ENCODE results near the gene INCA1.

The INCA1 gene

DNA sequence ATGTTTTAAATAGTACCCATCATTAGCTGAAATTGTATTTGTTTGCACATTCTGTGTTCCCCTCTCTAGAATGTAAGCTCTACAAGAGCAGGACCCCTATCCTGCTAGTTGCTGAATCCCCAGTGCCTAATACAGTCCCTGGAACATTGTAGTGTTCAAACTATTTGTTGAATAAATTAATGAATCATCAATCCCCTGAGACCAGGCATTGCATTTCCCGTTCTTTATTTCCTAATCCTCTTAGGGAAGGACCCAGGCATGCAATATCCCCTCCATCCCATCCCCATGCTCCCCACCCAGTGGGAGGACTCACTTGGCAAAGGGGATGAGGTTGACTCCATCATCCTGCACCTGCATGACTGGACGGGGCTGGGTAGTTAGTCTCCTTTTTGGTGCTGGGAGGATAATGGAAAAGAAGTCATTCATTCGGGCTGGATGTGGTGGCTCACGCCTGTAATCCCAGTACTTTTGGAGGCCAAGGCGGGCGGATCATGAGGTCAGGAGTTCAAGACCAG lies 3.2 kb downstream of the INCA1 start:
- TF ChIP-seq SUZ12 (IDR thresholded peaks at IDR 0.05; ENCODE audit: extremely low read depth, insufficient read depth, insufficient read length) = no peak
- no peak for TF ChIP-seq ZNF274 (IDR thresholded peaks at IDR 0.05; ENCODE audit: low read depth, low read length)
- no peak for TF ChIP-seq YY1 (IDR thresholded peaks at IDR 0.05; ENCODE audit: insufficient read depth, insufficient read length)
- no peaks in the 10 kb centered on the region for H3K9me3 ChIP-seq (ENCODE audit: insufficient read depth, low read length)
- DNase-seq (ENCODE audit: low read depth, low spot score) = no peak
- H3K9ac ChIP-seq (ENCODE audit: insufficient read length, low read depth) = no peak overlapping the region
- H3K4me3 ChIP-seq (ENCODE audit: insufficient read length, low read depth) = no peak overlapping the region
- H3K27me3 ChIP-seq (ENCODE audit: insufficient read depth, insufficient read length) = no peaks in the 10 kb centered on the region
- H3K4me1 ChIP-seq (ENCODE audit: insufficient read depth, insufficient read length) = peaks cover 4% of the 10 kb centered on the region
- peaks cover 4% of the 10 kb centered on the region for H3K36me3 ChIP-seq (ENCODE audit: insufficient read depth, insufficient read length, low read length)

DNA sequence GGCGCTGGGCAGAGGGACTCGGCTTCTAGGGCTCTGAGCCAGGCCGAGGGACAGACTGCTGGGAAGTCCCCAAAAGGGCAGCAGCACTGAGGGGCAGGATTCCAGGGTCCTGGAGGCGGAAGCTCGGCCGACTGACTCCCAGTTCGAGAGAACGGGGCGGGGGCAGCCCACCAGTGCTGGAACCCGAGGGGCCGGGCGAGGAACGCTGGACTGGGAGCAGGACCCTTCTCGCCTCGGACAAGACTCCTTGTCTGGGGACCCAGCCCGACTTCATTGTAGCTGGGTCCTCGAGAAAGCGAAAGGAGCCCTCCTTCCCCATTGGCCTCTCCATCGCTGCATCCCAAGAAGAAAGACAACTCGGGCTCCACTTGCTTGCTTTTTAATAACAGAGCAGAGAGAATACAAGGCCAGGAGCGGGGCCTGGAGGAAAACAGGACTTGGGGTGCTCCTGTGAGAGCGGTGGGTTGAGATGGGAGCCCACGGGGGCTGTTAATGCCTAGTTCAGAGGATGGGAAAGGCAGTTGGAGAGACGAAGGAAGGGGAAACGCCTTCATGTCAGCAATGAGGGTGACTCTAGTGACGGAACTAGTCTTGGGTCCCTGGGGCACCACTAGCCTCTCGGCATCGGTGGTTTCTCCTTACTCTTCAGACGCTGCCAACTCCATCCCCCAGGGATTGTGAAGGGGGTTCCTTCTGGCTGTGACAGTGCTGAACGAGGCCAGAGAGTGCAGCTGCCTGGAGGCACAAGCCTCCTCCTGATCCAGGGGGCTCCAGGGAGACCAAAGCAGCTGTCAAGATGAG lies 9.4 kb downstream of the INCA1 start:
- Histone ChIP-seq H3K36me3 (ENCODE audit: insufficient read depth, insufficient read length, low read length) (peaks cover 4% of the 10 kb centered on the region), H3K4me3 (ENCODE audit: insufficient read length, low read depth) (peak overlapping the region; percentile 85), H3K4me1 (ENCODE audit: insufficient read depth, insufficient read length) (peaks cover 4% of the 10 kb centered on the region), H3K9me3 (ENCODE audit: insufficient read depth, low read length) (no peaks in the 10 kb centered on the region), H3K27me3 (ENCODE audit: insufficient read depth, insufficient read length) (no peaks in the 10 kb centered on the region), H3K9ac (ENCODE audit: insufficient read length, low read depth) (peak overlapping the region; percentile 90)
- no peak for DNase-seq (ENCODE audit: low read depth, low spot score)
- TF ChIP-seq ZNF274 (IDR thresholded peaks at IDR 0.05; ENCODE audit: low read depth, low read length) = no peak
- no peak for TF ChIP-seq SUZ12 (IDR thresholded peaks at IDR 0.05; ENCODE audit: extremely low read depth, insufficient read depth, insufficient read length)
- TF ChIP-seq YY1 (IDR thresholded peaks at IDR 0.05; ENCODE audit: insufficient read depth, insufficient read length) = no peak

DNA sequence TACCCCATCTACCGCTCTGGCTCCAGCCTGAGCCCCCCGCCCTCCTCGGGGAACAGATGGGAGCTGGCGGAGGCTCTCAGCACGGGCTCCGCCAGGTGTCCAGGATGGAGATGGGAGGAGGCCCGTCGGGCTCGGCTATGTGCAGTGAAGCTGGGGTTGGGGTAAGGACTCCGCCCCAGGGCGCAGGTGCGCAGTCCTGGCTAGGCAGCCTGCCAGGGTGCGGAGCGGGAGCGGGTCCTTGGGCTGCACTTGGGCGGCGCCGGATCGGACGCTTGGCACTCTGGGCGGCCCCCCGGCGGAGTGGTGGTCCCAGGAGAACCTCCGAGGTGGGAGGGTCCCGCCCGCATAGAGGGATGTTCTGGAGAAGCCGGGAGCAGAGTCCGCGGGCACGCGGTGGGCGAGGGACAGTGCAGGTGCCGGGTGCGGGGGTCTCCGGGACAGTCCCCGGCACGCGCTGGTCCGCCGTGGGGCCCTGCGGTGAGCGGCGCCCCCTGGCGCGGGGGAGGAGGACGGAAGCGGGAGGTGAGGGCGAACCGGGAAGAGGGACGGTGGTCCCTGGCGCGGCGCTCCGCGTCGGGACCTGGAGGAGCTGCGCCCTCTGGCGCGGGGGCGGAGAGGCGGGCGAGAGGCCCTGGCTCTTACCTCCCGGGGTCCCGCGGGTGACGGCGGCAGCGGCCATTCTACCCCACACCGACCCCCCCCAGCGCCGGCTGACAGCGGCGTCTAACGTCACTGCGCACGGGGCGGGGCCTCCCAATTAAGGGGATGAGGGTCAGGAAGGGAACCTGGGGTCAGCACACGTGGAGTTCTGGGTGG lies 10.2 kb downstream of the INCA1 start, which contains the start of gene CAMTA2:
TSS of gene CAMTA2 (minus strand) at position 725 of the 816 bp plus-strand sequence. CDS start 1,453 bp downstream, outside the sequence.
- TF ChIP-seq YY1 (IDR thresholded peaks at IDR 0.05; ENCODE audit: insufficient read depth, insufficient read length) (no peak), ZNF274 (IDR thresholded peaks at IDR 0.05; ENCODE audit: low read depth, low read length) (no peak), SUZ12 (IDR thresholded peaks at IDR 0.05; ENCODE audit: extremely low read depth, insufficient read depth, insufficient read length) (no peak)
- no peaks in the 10 kb centered on the region for H3K27me3 ChIP-seq (ENCODE audit: insufficient read depth, insufficient read length)
- DNase-seq (ENCODE audit: low read depth, low spot score) = no peak
- peaks cover 11% of the 10 kb centered on the region for H3K36me3 ChIP-seq (ENCODE audit: insufficient read depth, insufficient read length, low read length)
- H3K4me3 ChIP-seq (ENCODE audit: insufficient read length, low read depth) = peak within 1 kb of the TSS; percentile 85
- peaks cover 4% of the 10 kb centered on the region for H3K4me1 ChIP-seq (ENCODE audit: insufficient read depth, insufficient read length)
- H3K9me3 ChIP-seq (ENCODE audit: insufficient read depth, low read length) = no peaks in the 10 kb centered on the region
- peak within 1 kb of the TSS; percentile 90 for H3K9ac ChIP-seq (ENCODE audit: insufficient read length, low read depth)

DNA sequence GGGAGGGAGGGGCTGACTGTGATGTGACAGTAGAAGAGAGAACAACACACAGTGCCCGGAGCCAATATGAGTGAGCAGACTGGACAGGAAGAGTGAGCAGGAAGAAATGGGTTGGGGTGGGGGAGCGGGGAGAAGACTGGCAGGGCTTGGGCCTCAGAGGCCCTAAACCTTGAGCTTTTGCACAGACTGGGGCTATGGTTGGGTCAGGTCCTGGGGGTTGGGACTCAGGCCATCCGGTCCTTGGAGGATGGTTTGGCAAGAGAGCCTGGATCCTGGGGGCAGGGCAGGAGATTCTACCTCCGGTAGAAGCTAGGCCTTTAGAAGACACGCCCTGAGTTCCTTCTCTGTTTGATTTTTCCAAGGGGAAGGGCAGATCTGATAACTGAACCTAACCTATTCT lies 10.9 kb downstream of the INCA1 start:
- no peaks in the 10 kb centered on the region for H3K9me3 ChIP-seq (ENCODE audit: insufficient read depth, low read length)
- peaks cover 4% of the 10 kb centered on the region for H3K4me1 ChIP-seq (ENCODE audit: insufficient read depth, insufficient read length)
- TF ChIP-seq ZNF274 (IDR thresholded peaks at IDR 0.05; ENCODE audit: low read depth, low read length) = no peak
- no peak for TF ChIP-seq SUZ12 (IDR thresholded peaks at IDR 0.05; ENCODE audit: extremely low read depth, insufficient read depth, insufficient read length)
- no peak for TF ChIP-seq YY1 (IDR thresholded peaks at IDR 0.05; ENCODE audit: insufficient read depth, insufficient read length)
- no peaks in the 10 kb centered on the region for H3K27me3 ChIP-seq (ENCODE audit: insufficient read depth, insufficient read length)
- H3K36me3 ChIP-seq (ENCODE audit: insufficient read depth, insufficient read length, low read length) = peaks cover 14% of the 10 kb centered on the region
- peak overlapping the region; percentile 85 for H3K4me3 ChIP-seq (ENCODE audit: insufficient read length, low read depth)
- DNase-seq (ENCODE audit: low read depth, low spot score) = no peak
- peak overlapping the region; percentile 90 for H3K9ac ChIP-seq (ENCODE audit: insufficient read length, low read depth)

DNA sequence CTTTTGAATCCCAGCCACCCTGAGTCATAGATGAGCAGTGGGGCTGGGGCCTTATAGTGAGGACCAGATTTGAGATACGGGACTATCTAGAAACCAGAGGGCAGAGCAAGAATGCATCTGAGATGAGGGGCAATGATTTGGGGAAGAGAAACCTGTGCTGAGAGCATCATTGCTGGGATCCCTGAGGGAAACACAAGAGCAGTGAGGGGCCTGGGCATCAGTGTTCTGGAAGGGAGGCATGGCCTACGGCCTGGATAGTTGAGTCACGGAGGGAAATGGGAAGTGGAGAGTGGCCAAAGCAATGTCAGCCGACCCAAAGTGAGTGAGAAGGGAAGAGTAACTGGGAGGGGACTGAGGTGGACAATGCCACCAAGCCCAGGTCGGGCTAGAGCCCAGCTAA lies 15.0 kb downstream of the INCA1 start:
- Histone ChIP-seq H3K4me3 (ENCODE audit: insufficient read length, low read depth) (no peak overlapping the region), H3K36me3 (ENCODE audit: insufficient read depth, insufficient read length, low read length) (peaks cover 40% of the 10 kb centered on the region), H3K4me1 (ENCODE audit: insufficient read depth, insufficient read length) (peaks cover 7% of the 10 kb centered on the region), H3K27me3 (ENCODE audit: insufficient read depth, insufficient read length) (peaks cover 10% of the 10 kb centered on the region), H3K9ac (ENCODE audit: insufficient read length, low read depth) (no peak overlapping the region), H3K9me3 (ENCODE audit: insufficient read depth, low read length) (no peaks in the 10 kb centered on the region)
- no peak for TF ChIP-seq SUZ12 (IDR thresholded peaks at IDR 0.05; ENCODE audit: extremely low read depth, insufficient read depth, insufficient read length)
- TF ChIP-seq YY1 (IDR thresholded peaks at IDR 0.05; ENCODE audit: insufficient read depth, insufficient read length) = no peak
- no peak for TF ChIP-seq ZNF274 (IDR thresholded peaks at IDR 0.05; ENCODE audit: low read depth, low read length)
- DNase-seq (ENCODE audit: low read depth, low spot score) = no peak

DNA sequence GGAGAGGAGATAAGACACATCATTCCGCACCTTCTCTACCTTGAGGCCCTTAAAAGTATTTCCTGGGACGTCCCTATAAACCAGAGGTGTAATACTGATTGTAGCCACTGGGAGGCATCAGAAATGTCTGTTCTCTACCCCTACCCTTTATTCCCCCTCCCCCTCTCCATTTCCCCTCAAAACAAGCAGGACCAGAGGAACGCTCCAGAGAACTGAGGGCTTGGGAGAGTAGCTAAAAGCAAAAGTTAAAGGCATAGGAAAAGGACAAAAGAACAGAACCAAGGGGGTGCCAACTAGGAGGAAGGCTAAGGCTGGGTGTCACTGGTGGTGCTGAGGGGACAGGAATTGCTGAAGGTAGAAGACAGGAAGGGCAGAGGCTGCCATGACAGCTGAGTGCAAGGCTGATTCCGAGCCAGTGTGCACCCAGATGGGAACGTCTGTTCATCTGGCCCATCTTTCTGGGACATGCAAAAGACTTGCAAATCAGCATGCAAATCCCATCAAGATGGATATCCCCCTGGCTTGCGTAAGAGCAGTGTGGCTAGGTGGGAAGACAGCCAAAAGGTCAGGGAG lies 16.6 kb downstream of the INCA1 start:
- no peaks in the 10 kb centered on the region for H3K9me3 ChIP-seq (ENCODE audit: insufficient read depth, low read length)
- peak overlapping the region; percentile 25 for H3K9ac ChIP-seq (ENCODE audit: insufficient read length, low read depth)
- TF ChIP-seq SUZ12 (IDR thresholded peaks at IDR 0.05; ENCODE audit: extremely low read depth, insufficient read depth, insufficient read length) (no peak), YY1 (IDR thresholded peaks at IDR 0.05; ENCODE audit: insufficient read depth, insufficient read length) (no peak), ZNF274 (IDR thresholded peaks at IDR 0.05; ENCODE audit: low read depth, low read length) (no peak)
- no peak overlapping the region for H3K4me3 ChIP-seq (ENCODE audit: insufficient read length, low read depth)
- H3K36me3 ChIP-seq (ENCODE audit: insufficient read depth, insufficient read length, low read length) = peaks cover 47% of the 10 kb centered on the region
- H3K27me3 ChIP-seq (ENCODE audit: insufficient read depth, insufficient read length) = peaks cover 11% of the 10 kb centered on the region
- H3K4me1 ChIP-seq (ENCODE audit: insufficient read depth, insufficient read length) = peaks cover 4% of the 10 kb centered on the region
- peak; percentile 63 for DNase-seq (ENCODE audit: low read depth, low spot score)
